T-helper 22 cell (primary cell): ENCODE data around the gene FAM120A.
"Not testable (repeated sequence)": the region's sequence is repeated elsewhere in the genome, so short reads cannot be mapped to it uniquely, and the experiment has no call there.

ENCODE experiments used
- DNase-seq: peaks from one replicate; pipeline ENCODE4 v3.0.0-alpha.2; 2020; ENCODE audit warnings: low read depth

The FAM120A gene

GRCh38 chr9:93509084-93509483 lies 57.6 kb downstream of the FAM120A start:
- DNase-seq: no peak

- no peak for DNase-seq
These were observed 58.6 kb downstream of the FAM120A start for GRCh38 chr9:93510041-93510440.

GRCh38 chr9:93511228-93511627 lies 59.7 kb downstream of the FAM120A start:
- not testable (repeated sequence) for DNase-seq

GRCh38 chr9:93512170-93512812 lies 60.8 kb downstream of the FAM120A start:
- not testable (repeated sequence) for DNase-seq

- no peak for DNase-seq
These were observed 62.1 kb downstream of the FAM120A start for GRCh38 chr9:93513606-93514005.

GRCh38 chr9:93517331-93517730 lies 65.8 kb downstream of the FAM120A start:
- no peak for DNase-seq

GRCh38 chr9:93520523-93520922 lies 69.0 kb downstream of the FAM120A start:
- DNase-seq: no peak

GRCh38 chr9:93522736-93523135 lies 71.3 kb downstream of the FAM120A start:
- DNase-seq: no peak

GRCh38 chr9:93523518-93524144 lies 72.1 kb downstream of the FAM120A start:
- no peak for DNase-seq

- no peak for DNase-seq
These were observed 74.0 kb downstream of the FAM120A start for GRCh38 chr9:93525476-93525875.

- no peak for DNase-seq
These were observed 79.9 kb downstream of the FAM120A start for GRCh38 chr9:93531374-93531773.

- no peak for DNase-seq
These were observed 80.7 kb downstream of the FAM120A start for GRCh38 chr9:93532141-93532540.

- no peak for DNase-seq
These were observed 82.4 kb downstream of the FAM120A start for GRCh38 chr9:93533863-93534262.

- no peak for DNase-seq
These were observed 84.7 kb downstream of the FAM120A start for GRCh38 chr9:93536167-93536566.

GRCh38 chr9:93536874-93537273 lies 85.4 kb downstream of the FAM120A start:
- no peak for DNase-seq

GRCh38 chr9:93540305-93540704 lies 88.8 kb downstream of the FAM120A start:
- no peak for DNase-seq

GRCh38 chr9:93541005-93541404 lies 89.5 kb downstream of the FAM120A start:
- no peak for DNase-seq

- no peak for DNase-seq
These were observed 90.3 kb downstream of the FAM120A start for GRCh38 chr9:93541581-93542349.

- DNase-seq: no peak
These were observed 91.6 kb downstream of the FAM120A start for GRCh38 chr9:93543117-93543516.

GRCh38 chr9:93546356-93546755 lies 94.9 kb downstream of the FAM120A start:
- no peak for DNase-seq

- DNase-seq: no peak
These were observed 98.1 kb downstream of the FAM120A start for GRCh38 chr9:93549611-93550010.

GRCh38 chr9:93552923-93553322 lies 101.4 kb downstream of the FAM120A start:
- no peak for DNase-seq

GRCh38 chr9:93555370-93555769 lies 103.9 kb downstream of the FAM120A start:
- no peak for DNase-seq
